ENCODE measurements around the gene CHMP1A.
A peak's percentile ranks its signal among the peaks of the same experiment; 100 is the strongest.

CHMP1A gene

GRCh38 chr16:89633064-89633631 is 24.4 kb downstream of the CHMP1A start:
- no peak overlapping the region for H3K4me3 ChIP-seq (replicated peaks; ENCODE audit: low read depth, low read length)
- peak; percentile 5 for DNase-seq (ENCODE audit: low read depth)
- no peak for TF ChIP-seq CTCF (IDR thresholded peaks at IDR 0.05; ENCODE audit: low read length, missing control alignments)

GRCh38 chr16:89629827-89630610 is 27.5 kb downstream of the CHMP1A start:
- TF ChIP-seq CTCF (IDR thresholded peaks at IDR 0.05; ENCODE audit: low read length, missing control alignments) = no peak
- H3K4me3 ChIP-seq (replicated peaks; ENCODE audit: low read depth, low read length) = no peak overlapping the region
- DNase-seq (ENCODE audit: low read depth) = no peak

GRCh38 chr16:89624777-89625761 is 32.4 kb downstream of the CHMP1A start:
- no peak for TF ChIP-seq CTCF (IDR thresholded peaks at IDR 0.05; ENCODE audit: low read length, missing control alignments)
- DNase-seq (ENCODE audit: low read depth) = no peak
- H3K4me3 ChIP-seq (replicated peaks; ENCODE audit: low read depth, low read length) = no peak overlapping the region

- DNase-seq (ENCODE audit: low read depth) = peak; percentile 32
- no peak overlapping the region for H3K4me3 ChIP-seq (replicated peaks; ENCODE audit: low read depth, low read length)
- TF ChIP-seq CTCF (IDR thresholded peaks at IDR 0.05; ENCODE audit: low read length, missing control alignments) = no peak
These were observed 33.8 kb downstream of the CHMP1A start for GRCh38 chr16:89623511-89624261.

- DNase-seq (ENCODE audit: low read depth) = no peak
- no peak overlapping the region for H3K4me3 ChIP-seq (replicated peaks; ENCODE audit: low read depth, low read length)
- TF ChIP-seq CTCF (IDR thresholded peaks at IDR 0.05; ENCODE audit: low read length, missing control alignments) = no peak
These were observed 35.7 kb downstream of the CHMP1A start for GRCh38 chr16:89621698-89622409.

All from fibroblast of pulmonary artery (primary cell).